SK-N-SH (cell line): ENCODE data around the gene KRT6B. TPM values are rescaled to one million over a fixed set of nuclear protein-coding genes. Genes with fewer than 3 reads are reported as not detected.

Experiments used
- CTCF ChIA-PET: fragments of 300-600, 350-600 bp; formaldehyde crosslinking; extraction: SDS; loops from one replicate; lab custom pipeline; 2021; lab: Yijun Ruan, JAX
- POLR2A ChIA-PET: fragments of 350-600 bp; sonication (Branson Sonifier 250); formaldehyde crosslinking; extraction: SDS; loops from one replicate; lab custom pipeline; 2020; ENCODE audit warnings: antibody characterized with exemption, inconsistent platforms; lab: Yijun Ruan, JAX
- DNase-seq: peaks from one replicate; pipeline ENCODE4 v3.0.0; 2012
- H2AFZ ChIP-seq: fragments of 200-600 bp; sonication (generic); 2 replicates; pipeline ENCODE4 v1.8.1; 2016; ENCODE audit warnings: antibody characterized with exemption, mild to moderate bottlenecking, low read depth
- H3F3A ChIP-seq: fragments of 200-600 bp; sonication (generic); replicated peaks from 2 replicates; pipeline ENCODE3; 2016; ENCODE audit warnings: antibody characterized with exemption, mild to moderate bottlenecking; ENCODE audit not compliant: insufficient read depth
- H3K27ac ChIP-seq, 2 experiments: fragments of 200-500 bp in 1 of 2; fragments of 200-600 bp in 1 of 2; sonication (Bioruptor generic) in 1 of 2; sonication (generic), shearing (Covaris generic) in 1 of 2; 2 replicates each; pipeline versions ENCODE4 v1.5.1 to v1.6.1; 2014 to 2016; ENCODE audit warnings: low read depth in 2 of 2, inconsistent platforms in 1 of 2, low read length in 1 of 2, mild to moderate bottlenecking in 1 of 2, mixed read lengths in 1 of 2
- H3K27me3 ChIP-seq: fragments of 200-600 bp; sonication (generic), shearing (Covaris generic); 2 replicates; pipeline ENCODE4 v1.6.1; 2016; ENCODE audit warnings: mixed run types; ENCODE audit not compliant: insufficient read depth
- H3K36me3 ChIP-seq, 2 experiments: fragments of 200-500 bp in 1 of 2; fragments of 200-600 bp in 1 of 2; sonication (Bioruptor generic) in 1 of 2; sonication (generic) in 1 of 2; replicated peaks in 1 of 2; 2 replicates each; pipeline versions ENCODE3 to v1.5.1; 2014 to 2016; ENCODE audit warnings: low read length in 1 of 2, mild to moderate bottlenecking in 1 of 2; ENCODE audit not compliant: insufficient read depth in 2 of 2, control insufficient read depth in 1 of 2
- H3K4me1 ChIP-seq, 2 experiments: fragments of 200-500 bp in 1 of 2; fragments of 200-600 bp in 1 of 2; sonication (Bioruptor generic) in 1 of 2; sonication (generic), shearing (Covaris generic) in 1 of 2; 2 replicates each; pipeline versions ENCODE4 v1.5.1 to v1.6.1; 2014 to 2016; ENCODE audit warnings: low read depth in 1 of 2, low read length in 1 of 2, mixed run types in 1 of 2; ENCODE audit not compliant: insufficient read depth in 2 of 2, control insufficient read depth in 1 of 2
- H3K4me2 ChIP-seq: fragments of 200-600 bp; sonication (generic), shearing (Covaris generic); 2 replicates; pipeline ENCODE4 v1.6.1; 2017; ENCODE audit warnings: mixed run types
- H3K4me3 ChIP-seq, 2 experiments: fragments of 200-500 bp in 1 of 2; fragments of 200-600 bp in 1 of 2; sonication (Bioruptor generic) in 1 of 2; sonication (generic), shearing (Covaris generic) in 1 of 2; 2 replicates each; pipeline versions ENCODE4 v1.5.1 to v1.8.1; 2014 to 2016; ENCODE audit warnings: low read depth in 2 of 2, inconsistent platforms in 1 of 2, low read length in 1 of 2, mild to moderate bottlenecking in 1 of 2, mixed read lengths in 1 of 2, moderate library complexity in 1 of 2
- H3K79me2 ChIP-seq: fragments of 200-600 bp; sonication (generic); 2 replicates; pipeline ENCODE4 v1.8.1; 2017; ENCODE audit warnings: mild to moderate bottlenecking; ENCODE audit not compliant: insufficient read depth
- H3K9ac ChIP-seq: fragments of 200-600 bp; sonication (generic); 2 replicates; pipeline ENCODE4 v1.6.1; 2017; ENCODE audit warnings: mixed run types
- H3K9me2 ChIP-seq: fragments of 200-600 bp; sonication (generic); 2 replicates; pipeline ENCODE4 v1.6.1; 2017; ENCODE audit warnings: mixed run types
- H3K9me3 ChIP-seq: fragments of 200-600 bp; sonication (generic); 2 replicates; pipeline ENCODE4 v1.6.1; 2017; ENCODE audit warnings: mixed run types, mild to moderate bottlenecking, moderate library complexity
- H4K20me1 ChIP-seq: fragments of 200-600 bp; sonication (generic); 2 replicates; pipeline ENCODE4 v1.6.1; 2017; ENCODE audit warnings: mild to moderate bottlenecking, mixed run types; ENCODE audit not compliant: insufficient read depth
- EZH2phosphoT487 ChIP-seq: fragments of 200-600 bp; sonication (generic); IDR thresholded peaks from 2 replicates; pipeline ENCODE4 v1.6.1; 2017; ENCODE audit warnings: low read depth, mixed run types, mild to moderate bottlenecking, antibody characterized with exemption, moderate library complexity, borderline replicate concordance
- FOSL2 ChIP-seq: IDR thresholded peaks from 2 replicates; pipeline ENCODE4 v1.4.0; 2012; ENCODE audit warnings: low read depth, mild to moderate bottlenecking, moderate library complexity, borderline replicate concordance
- GABPA ChIP-seq: IDR thresholded peaks from 2 replicates; pipeline ENCODE4 v1.4.0; 2012; ENCODE audit warnings: low read depth, mild to moderate bottlenecking
- GATA2 ChIP-seq: sonication (generic); formaldehyde crosslinking; IDR thresholded peaks from 2 replicates; pipeline ENCODE4 v1.5.0; 2020; ENCODE audit warnings: mild to moderate bottlenecking, missing genetic modification reagents
- JUND ChIP-seq: IDR thresholded peaks from 2 replicates; pipeline ENCODE4 v1.4.0; 2012
- MEF2A ChIP-seq: IDR thresholded peaks from 2 replicates; pipeline ENCODE4 v1.4.0; 2012; ENCODE audit warnings: low read depth, borderline replicate concordance
- POLR2AphosphoS5 ChIP-seq: IDR thresholded peaks from 2 replicates; pipeline ENCODE4 v1.6.1; 2012; ENCODE audit warnings: low read depth, low read length
- RAD21 ChIP-seq: IDR thresholded peaks from 2 replicates; pipeline ENCODE4 v1.6.1; 2012; ENCODE audit warnings: mild to moderate bottlenecking, low read length
- RCOR1 ChIP-seq: fragments of 150-350 bp; IDR thresholded peaks from 2 replicates; pipeline ENCODE4 v1.6.1; 2017; ENCODE audit warnings: antibody characterized with exemption, low read length
- REST ChIP-seq: IDR thresholded peaks from 2 replicates; pipeline ENCODE4 v1.6.1; 2012; ENCODE audit warnings: mild to moderate bottlenecking, low read depth, low read length, moderate library complexity
- RFX5 ChIP-seq: IDR thresholded peaks from 2 replicates; pipeline ENCODE4 v1.6.1; 2012; ENCODE audit warnings: mild to moderate bottlenecking, improper control_type of control experiment, low read length
- SMC3 ChIP-seq: IDR thresholded peaks from 2 replicates; pipeline ENCODE4 v1.6.1; 2012; ENCODE audit warnings: low read depth, low read length, improper control_type of control experiment
- TCF12 ChIP-seq: IDR thresholded peaks from 2 replicates; pipeline ENCODE4 v1.4.0; 2012
- USF1 ChIP-seq: IDR thresholded peaks from 2 replicates; pipeline ENCODE4 v1.4.0; 2012; ENCODE audit warnings: low read depth, borderline replicate concordance
- USF2 ChIP-seq: fragments of 150-350 bp; IDR thresholded peaks from 2 replicates; pipeline ENCODE4 v1.6.1; 2017; ENCODE audit warnings: antibody characterized with exemption, low read length, low read depth, borderline replicate concordance
- ZBTB33 ChIP-seq: IDR thresholded peaks from 2 replicates; pipeline ENCODE4 v1.4.0; 2012; ENCODE audit warnings: low read depth, borderline replicate concordance
- WGBS: methylation state at CpG from one replicate; pipeline ENCODE4 v1.1.6; 2017; ENCODE audit warnings: low lambda C conversion rate; 5-methylcytosine and 5-hydroxymethylcytosine counted together
- polyA plus RNA-seq, 3 experiments: library from polyadenylated mRNA; depleted of rRNA; stranded (reverse); fragments of >200 nt; gene quantifications; 2 replicates each; pipeline ENCODE4 v1.2.3, GENCODE V29; 2012

The KRT6B gene
- polyA plus RNA-seq, 1 of the 3 experiments (the other 2 are of a cell fraction), result not detected

GRCh38 chr12:52496590-52497071, 44.7 kb upstream of the KRT6B start:
- H2AFZ ChIP-seq, result no peak overlapping the region
- ChIA-PET POLR2A (no interaction called here), CTCF (interaction anchor here (0.7 to 0.8 kb wide), 2 partner anchors 59 to 481 kb away, joined by 3 read pairs; no protein-coding TSS in a partner anchor)
- H3K4me2 ChIP-seq, result no peak overlapping the region
- H3K9me2 ChIP-seq, result no peaks in the 10 kb centered on the region
- DNase-seq, result no peak
- H3K79me2 ChIP-seq, result no peaks in the 10 kb centered on the region
- H3K9me3 ChIP-seq, result no peaks in the 10 kb centered on the region
- peaks cover 33% of the 10 kb centered on the region; the same call in 1 of the 2 replicates for H3K27me3 ChIP-seq
- H4K20me1 ChIP-seq, result no peaks in the 10 kb centered on the region
- H3K4me3 ChIP-seq, result no peak overlapping the region
- no peaks in the 10 kb centered on the region; a peak in 1 of 4 replicates for H3K4me1 ChIP-seq
- 17% methylated on average over 4 of the region's 4 CpGs for WGBS
- H3K36me3 ChIP-seq, result no peaks in the 10 kb centered on the region
- H3K9ac ChIP-seq, result no peak overlapping the region
- no peak for TF ChIP-seq ZBTB33
- no peak for TF ChIP-seq TCF12
- no peak for TF ChIP-seq RAD21
- no peak for TF ChIP-seq GABPA
- no peak for TF ChIP-seq REST
- TF ChIP-seq POLR2AphosphoS5, result no peak
- TF ChIP-seq FOSL2, result no peak
- no peak for TF ChIP-seq EZH2phosphoT487
- TF ChIP-seq USF1, result no peak
- no peak for TF ChIP-seq MEF2A
- TF ChIP-seq RCOR1, result no peak
- no peak for TF ChIP-seq USF2
- no peak for TF ChIP-seq GATA2 (CRISPR knock-in tag)
- TF ChIP-seq SMC3, result no peak
- TF ChIP-seq RFX5, result no peak
- no peak for TF ChIP-seq JUND
- no peaks in the 10 kb centered on the region for H3F3A ChIP-seq
- no peak overlapping the region for H3K27ac ChIP-seq
